WERI-Rb-1 (cell line): Measurements from ENCODE around the gene MYCN.
"Not testable (repeated sequence)": the region's sequence is repeated elsewhere in the genome, so short reads cannot be mapped to it uniquely, and the experiment has no call there.

Experiments used
- DNase-seq: peaks from one replicate; pipeline ENCODE4 v3.0.0-alpha.2; 2020
- H3K27ac ChIP-seq: fragments of 250-450 bp; sonication (Bioruptor Pico); 2 replicates; pipeline ENCODE4 v1.5.1; 2020; ENCODE audit warnings: mild to moderate bottlenecking, moderate library complexity
- H3K27me3 ChIP-seq: fragments of 250-450 bp; sonication (Bioruptor Pico); 2 replicates; pipeline ENCODE4 v1.5.1; 2021; ENCODE audit warnings: mild to moderate bottlenecking, low read depth, moderate library complexity; ENCODE audit not compliant: insufficient read depth, severe bottlenecking
- H3K36me3 ChIP-seq: fragments of 250-450 bp; sonication (Bioruptor Pico); 2 replicates; pipeline ENCODE4 v1.5.1; 2020; ENCODE audit warnings: mild to moderate bottlenecking, moderate library complexity
- H3K4me3 ChIP-seq: 2 replicates; pipeline ENCODE4 v1.5.1; 2011; ENCODE audit warnings: low read depth, mild to moderate bottlenecking, control low read depth, low read length
- H3K9me3 ChIP-seq: fragments of 250-450 bp; sonication (Bioruptor Pico); 2 replicates; pipeline ENCODE4 v1.5.1; 2021; ENCODE audit warnings: mild to moderate bottlenecking, moderate library complexity; ENCODE audit not compliant: severe bottlenecking
- TF ChIP-seq, protein P1 (sequence below): IDR thresholded peaks from 2 replicates; pipeline ENCODE4 v1.5.1; 2011; ENCODE audit warnings: low read depth, mild to moderate bottlenecking, control low read depth, inconsistent platforms, low read length

Gene MYCN

DNA sequence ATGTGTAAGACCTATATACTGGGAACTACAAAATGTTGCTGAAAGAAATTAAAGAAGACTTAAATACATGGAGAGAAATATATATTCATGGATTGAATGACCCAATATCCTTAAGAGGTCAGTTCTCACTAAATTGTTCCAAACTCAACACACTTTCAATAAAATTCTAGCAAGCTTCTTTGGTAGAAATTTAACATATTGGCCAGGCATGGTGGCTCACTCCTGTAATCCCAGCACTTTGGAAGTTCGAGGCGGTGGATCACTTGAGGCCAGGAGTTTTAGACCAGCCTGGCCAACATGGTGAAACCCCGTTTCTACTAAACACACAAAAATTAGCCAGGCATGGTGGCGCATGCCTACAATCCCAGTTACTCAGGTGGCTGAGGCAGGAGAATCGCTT, 33.6 kb upstream of the MYCN start:
- H3K36me3 ChIP-seq: no peaks in the 10 kb centered on the region
- H3K27ac ChIP-seq: no peak overlapping the region
- TF ChIP-seq, protein P1, sequence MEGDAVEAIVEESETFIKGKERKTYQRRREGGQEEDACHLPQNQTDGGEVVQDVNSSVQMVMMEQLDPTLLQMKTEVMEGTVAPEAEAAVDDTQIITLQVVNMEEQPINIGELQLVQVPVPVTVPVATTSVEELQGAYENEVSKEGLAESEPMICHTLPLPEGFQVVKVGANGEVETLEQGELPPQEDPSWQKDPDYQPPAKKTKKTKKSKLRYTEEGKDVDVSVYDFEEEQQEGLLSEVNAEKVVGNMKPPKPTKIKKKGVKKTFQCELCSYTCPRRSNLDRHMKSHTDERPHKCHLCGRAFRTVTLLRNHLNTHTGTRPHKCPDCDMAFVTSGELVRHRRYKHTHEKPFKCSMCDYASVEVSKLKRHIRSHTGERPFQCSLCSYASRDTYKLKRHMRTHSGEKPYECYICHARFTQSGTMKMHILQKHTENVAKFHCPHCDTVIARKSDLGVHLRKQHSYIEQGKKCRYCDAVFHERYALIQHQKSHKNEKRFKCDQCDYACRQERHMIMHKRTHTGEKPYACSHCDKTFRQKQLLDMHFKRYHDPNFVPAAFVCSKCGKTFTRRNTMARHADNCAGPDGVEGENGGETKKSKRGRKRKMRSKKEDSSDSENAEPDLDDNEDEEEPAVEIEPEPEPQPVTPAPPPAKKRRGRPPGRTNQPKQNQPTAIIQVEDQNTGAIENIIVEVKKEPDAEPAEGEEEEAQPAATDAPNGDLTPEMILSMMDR: no peak

DNA sequence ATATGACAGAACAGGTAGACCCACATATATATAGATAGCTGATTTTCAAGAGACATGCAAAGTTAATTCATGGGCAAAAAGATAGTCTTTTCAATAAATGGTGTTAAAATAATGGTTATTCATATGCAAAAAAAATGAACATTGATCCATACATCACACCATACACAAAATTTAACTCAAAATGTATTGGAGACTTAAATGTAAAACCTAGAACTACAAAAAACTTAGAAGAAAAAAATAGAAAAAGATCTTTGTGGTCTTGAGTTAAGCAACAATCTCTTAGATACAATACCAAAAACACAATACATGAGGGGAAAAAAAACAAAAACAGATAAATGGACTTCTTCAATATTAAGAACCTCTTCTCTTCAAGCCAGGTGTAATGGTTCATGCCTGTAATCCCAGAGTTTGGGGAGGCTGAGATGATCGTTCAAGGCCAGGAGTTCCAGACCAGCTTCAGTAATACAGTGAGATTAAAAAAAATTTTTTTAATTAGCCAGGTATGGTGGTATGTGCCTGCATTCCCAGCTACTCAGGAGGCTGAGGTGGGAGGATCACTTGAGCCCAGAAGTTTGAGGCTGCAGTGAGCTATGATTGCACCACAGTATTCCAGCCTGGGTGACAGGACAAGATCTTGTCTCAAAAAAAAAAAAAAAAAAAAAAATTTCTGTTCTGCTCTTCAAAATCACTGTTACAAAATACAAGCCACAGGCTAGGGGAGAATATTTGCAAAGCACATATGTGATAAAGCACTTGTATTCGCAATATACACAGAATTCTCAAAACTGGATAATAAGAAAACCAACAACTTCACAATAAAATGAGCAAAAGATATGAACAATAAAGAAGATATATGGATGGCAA, 32.7 kb upstream of the MYCN start:
- no peak for DNase-seq
- Histone ChIP-seq H3K27ac (no peak overlapping the region), H3K9me3 (peaks cover 6% of the 10 kb centered on the region), H3K4me3 (no peak overlapping the region), H3K36me3 (no peaks in the 10 kb centered on the region), H3K27me3 (no peaks in the 10 kb centered on the region)
- TF ChIP-seq, protein P1: no peak

More for the DNA sequence above, 33.6 kb upstream of the MYCN start:
- Histone ChIP-seq H3K4me3 (no peak overlapping the region), H3K9me3 (peaks cover 6% of the 10 kb centered on the region), H3K27me3 (no peaks in the 10 kb centered on the region)
- no peak for DNase-seq

DNA sequence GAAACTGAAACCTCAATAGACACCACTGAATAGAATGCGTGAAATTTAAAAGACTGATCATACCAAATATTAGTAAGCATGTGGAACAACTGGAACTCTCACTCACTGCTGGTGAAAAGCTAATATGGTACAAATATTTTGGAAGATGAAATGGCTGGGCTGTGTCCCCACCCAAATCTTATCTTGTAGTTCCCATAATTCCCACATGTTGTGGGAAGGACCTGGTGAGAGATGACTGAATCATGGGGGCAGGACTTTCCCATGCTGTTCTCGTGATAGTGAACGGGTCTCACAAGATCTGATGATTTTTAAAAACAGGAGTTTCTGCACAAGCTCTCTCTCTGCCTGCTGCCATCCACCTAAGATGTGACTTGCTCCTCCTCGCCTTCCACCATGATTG, 32.0 kb upstream of the MYCN start:
- H3K4me3 ChIP-seq: no peak overlapping the region
- no peak for DNase-seq
- TF ChIP-seq, protein P1: no peak
- no peak overlapping the region for H3K27ac ChIP-seq
- no peaks in the 10 kb centered on the region for H3K36me3 ChIP-seq
- no peaks in the 10 kb centered on the region for H3K27me3 ChIP-seq
- peaks cover 6% of the 10 kb centered on the region for H3K9me3 ChIP-seq

DNA sequence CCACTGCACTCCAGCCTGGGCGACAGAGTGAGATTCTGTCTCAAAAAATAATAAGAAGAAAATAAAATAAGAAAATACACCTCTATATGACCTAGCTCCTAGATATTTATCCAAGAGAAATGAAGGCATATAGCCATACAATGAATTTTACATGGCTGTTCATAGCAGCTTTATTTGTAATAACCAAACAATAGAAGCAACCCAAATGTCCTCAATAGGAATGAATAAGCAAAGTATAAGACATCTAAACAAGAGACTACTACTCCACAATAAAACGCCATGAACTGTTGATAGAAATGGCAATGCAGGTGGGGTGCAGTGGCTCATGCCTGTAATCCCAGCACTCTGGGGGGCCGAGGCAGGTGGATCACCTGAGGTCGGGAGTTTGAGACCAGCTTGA, 31.2 kb upstream of the MYCN start:
- no peak for DNase-seq
- Histone ChIP-seq H3K36me3 (no peaks in the 10 kb centered on the region), H3K4me3 (no peak overlapping the region), H3K27me3 (no peaks in the 10 kb centered on the region), H3K9me3 (peaks cover 6% of the 10 kb centered on the region), H3K27ac (no peak overlapping the region)
- TF ChIP-seq, protein P1: no peak

DNA sequence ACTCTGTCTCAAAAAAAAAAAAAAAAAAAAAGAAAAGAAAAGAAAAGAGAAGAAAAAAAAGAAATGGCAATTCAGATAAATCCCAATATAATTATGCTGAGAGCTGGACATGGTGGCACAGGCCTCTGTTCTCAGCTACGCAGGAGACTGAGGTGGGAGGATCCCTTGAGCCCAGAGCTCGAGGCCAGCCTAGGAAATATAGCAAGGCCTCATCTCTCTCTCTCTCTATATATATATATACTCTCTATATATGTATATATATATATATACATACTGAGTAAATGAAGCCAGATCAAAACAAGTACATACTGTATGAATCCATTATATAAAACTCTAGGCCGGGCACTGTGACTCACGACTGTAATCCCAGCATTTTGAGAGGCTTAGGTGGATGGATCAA, 30.6 kb upstream of the MYCN start:
- no peak overlapping the region for H3K27ac ChIP-seq
- no peaks in the 10 kb centered on the region for H3K36me3 ChIP-seq
- no peak for DNase-seq
- TF ChIP-seq, protein P1: no peak
- H3K9me3 ChIP-seq: peaks cover 6% of the 10 kb centered on the region
- no peak overlapping the region for H3K4me3 ChIP-seq
- H3K27me3 ChIP-seq: no peaks in the 10 kb centered on the region

DNA sequence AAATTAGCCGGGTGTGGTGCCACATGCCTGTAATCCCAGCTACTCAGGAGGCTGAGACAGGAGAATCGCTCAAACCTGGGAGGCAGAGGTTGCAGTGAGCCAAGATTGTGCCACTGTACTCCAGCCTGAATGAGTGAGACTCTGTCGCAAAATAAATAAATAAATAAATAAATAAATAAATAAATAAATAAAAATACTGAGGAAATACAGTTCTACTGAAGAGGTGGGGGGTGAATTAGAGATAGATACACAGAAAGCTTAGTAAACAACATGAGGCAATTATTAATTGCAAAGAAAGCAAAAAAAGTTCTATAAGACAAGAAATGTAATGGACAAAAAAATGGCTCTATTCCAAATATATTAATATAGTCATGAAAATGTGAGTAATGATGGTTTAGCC, 29.1 kb upstream of the MYCN start:
- not testable (repeated sequence) for H3K27ac ChIP-seq

More for the DNA sequence above, 29.1 kb upstream of the MYCN start:
- H3K27me3 ChIP-seq, H3K9me3 ChIP-seq, H3K36me3 ChIP-seq, DNase-seq, H3K4me3 ChIP-seq: not testable (repeated sequence)
